H9 (cell line): ENCODE measurements around the gene ZNF358. TPM values are rescaled to one million over a fixed set of nuclear protein-coding genes. Genes with fewer than 3 reads are reported as not detected.

Source experiments
- DNase-seq: peaks from one replicate; pipeline ENCODE4 v3.0.0-alpha.2; 2017
- H2AFZ ChIP-seq: one replicate; pipeline ENCODE4 v1.6.1; 2013; ENCODE audit warnings: mild to moderate bottlenecking, low read length, control low read depth, moderate library complexity
- H2AK5ac ChIP-seq: 2 replicates; pipeline ENCODE4 v1.6.1; 2013; ENCODE audit warnings: low read length, control low read depth, mixed read lengths; ENCODE audit not compliant: insufficient read length
- H2BK120ac ChIP-seq: one replicate; pipeline ENCODE4 v1.6.1; 2013; ENCODE audit warnings: low read depth, mild to moderate bottlenecking, low read length, control low read depth, inconsistent platforms; ENCODE audit not compliant: poor library complexity, severe bottlenecking
- H2BK12ac ChIP-seq: 2 replicates; pipeline ENCODE4 v1.6.1; 2013; ENCODE audit warnings: low read length, control low read depth, mixed read lengths, low read depth; ENCODE audit not compliant: insufficient read length
- H2BK15ac ChIP-seq: 2 replicates; pipeline ENCODE4 v1.6.1; 2013; ENCODE audit warnings: low read depth, low read length, control low read depth
- H2BK20ac ChIP-seq: one replicate; pipeline ENCODE4 v1.6.1; 2013; ENCODE audit warnings: low read depth, mild to moderate bottlenecking, low read length, control low read depth, inconsistent platforms; ENCODE audit not compliant: poor library complexity, severe bottlenecking
- H2BK5ac ChIP-seq: 2 replicates; pipeline ENCODE4 v1.6.1; 2013; ENCODE audit warnings: low read length, control low read depth, mixed read lengths; ENCODE audit not compliant: insufficient read length
- H3K14ac ChIP-seq: 2 replicates; pipeline ENCODE4 v1.6.1; 2013; ENCODE audit warnings: low read length, control low read depth; ENCODE audit not compliant: insufficient read depth
- H3K18ac ChIP-seq: 2 replicates; pipeline ENCODE4 v1.6.1; 2013; ENCODE audit warnings: low read depth, mild to moderate bottlenecking, mixed read lengths, low read length, control low read depth; ENCODE audit not compliant: insufficient read length
- H3K23ac ChIP-seq: 2 replicates; pipeline ENCODE4 v1.6.1; 2013; ENCODE audit warnings: low read length, control low read depth, mixed read lengths, low read depth; ENCODE audit not compliant: insufficient read length
- H3K23me2 ChIP-seq: 2 replicates; pipeline ENCODE4 v1.6.1; 2013; ENCODE audit warnings: low read depth, mild to moderate bottlenecking, mixed read lengths, low read length, control low read depth; ENCODE audit not compliant: insufficient read length, poor library complexity, severe bottlenecking
- H3K27ac ChIP-seq: 2 replicates; pipeline ENCODE4 v1.5.1; 2013; ENCODE audit warnings: low read length, control low read depth, mixed read lengths, low read depth; ENCODE audit not compliant: insufficient read length
- H3K27me3 ChIP-seq: 2 replicates; pipeline ENCODE4 v1.6.1; 2013; ENCODE audit warnings: low read length, control low read depth, inconsistent platforms; ENCODE audit not compliant: insufficient read depth
- H3K4ac ChIP-seq: 2 replicates; pipeline ENCODE4 v1.6.1; 2013; ENCODE audit warnings: low read depth, mild to moderate bottlenecking, control low read depth, inconsistent platforms, low read length, moderate library complexity
- H3K4me1 ChIP-seq: 2 replicates; pipeline ENCODE4 v1.6.1; 2013; ENCODE audit warnings: low read length, control low read depth, inconsistent platforms; ENCODE audit not compliant: insufficient read depth
- H3K4me2 ChIP-seq: 2 replicates; pipeline ENCODE4 v1.6.1; 2013; ENCODE audit warnings: low read length, control low read depth, mixed read lengths; ENCODE audit not compliant: insufficient read length, insufficient read depth
- H3K56ac ChIP-seq: 2 replicates; pipeline ENCODE4 v1.6.1; 2013; ENCODE audit warnings: low read depth, mild to moderate bottlenecking, mixed read lengths, low read length, control low read depth; ENCODE audit not compliant: insufficient read length
- H3K79me1 ChIP-seq: 2 replicates; pipeline ENCODE4 v1.6.1; 2013; ENCODE audit warnings: low read depth, mild to moderate bottlenecking, moderate library complexity, low read length, control low read depth, inconsistent platforms; ENCODE audit not compliant: insufficient read depth, poor library complexity, severe bottlenecking
- H3K79me2 ChIP-seq: 2 replicates; pipeline ENCODE4 v1.6.1; 2013; ENCODE audit warnings: low read length, control low read depth, inconsistent platforms; ENCODE audit not compliant: insufficient read depth
- H3K9ac ChIP-seq: 2 replicates; pipeline ENCODE4 v1.6.1; 2013; ENCODE audit warnings: low read length, control low read depth, mixed read lengths; ENCODE audit not compliant: insufficient read length; ENCODE audit errors: extremely low read depth
- H3K9me3 ChIP-seq: one replicate; pipeline ENCODE4 v1.6.1; 2013; ENCODE audit warnings: low read depth, low read length, inconsistent platforms; ENCODE audit not compliant: control insufficient read depth
- H3T11ph ChIP-seq: one replicate; pipeline ENCODE4 v1.6.1; 2013; ENCODE audit warnings: mild to moderate bottlenecking, low read length, control low read depth, inconsistent platforms
- H4K20me1 ChIP-seq: one replicate; pipeline ENCODE4 v1.6.1; 2013; ENCODE audit not compliant: control insufficient read depth, insufficient read length, insufficient read depth
- H4K5ac ChIP-seq: 2 replicates; pipeline ENCODE4 v1.6.1; 2013; ENCODE audit warnings: low read depth, mild to moderate bottlenecking, mixed read lengths, low read length, control low read depth; ENCODE audit not compliant: insufficient read length
- H4K8ac ChIP-seq: replicated peaks from 2 replicates; pipeline ENCODE4 v1.6.1; 2013; ENCODE audit warnings: low read length, control low read depth, mixed read lengths, low read depth; ENCODE audit not compliant: insufficient read length
- H4K91ac ChIP-seq: 2 replicates; pipeline ENCODE4 v1.6.1; 2013; ENCODE audit warnings: low read depth, mild to moderate bottlenecking, moderate library complexity, mixed read lengths, low read length, control low read depth; ENCODE audit not compliant: insufficient read length
- H3K27ac Mint-ChIP-seq, 3 experiments: 2 replicates in 2 of 3; 3 replicates in 1 of 3; pipeline ENCODE4 v1.8.0; 2020 to 2021; ENCODE audit warnings: mixed read lengths in 3 of 3, mild to moderate bottlenecking in 1 of 3, moderate library complexity in 1 of 3
- H3K27me3 Mint-ChIP-seq: 2 replicates; pipeline ENCODE4 v1.8.0; 2021; ENCODE audit warnings: low read depth, mild to moderate bottlenecking, moderate library complexity, mixed read lengths
- H3K36me3 Mint-ChIP-seq, 3 experiments: 2 replicates in 2 of 3; 3 replicates in 1 of 3; pipeline ENCODE4 v1.8.0; 2020 to 2021; ENCODE audit warnings: low read depth in 3 of 3, mixed read lengths in 3 of 3; ENCODE audit not compliant: insufficient read depth in 1 of 3
- H3K4me1 Mint-ChIP-seq, 2 experiments: 2 replicates each; pipeline ENCODE4 v1.8.0; 2020; ENCODE audit warnings: mixed read lengths in 2 of 2
- H3K4me3 Mint-ChIP-seq, 2 experiments: 2 replicates in 1 of 2; 3 replicates in 1 of 2; pipeline ENCODE4 v1.8.0; 2020 to 2021; ENCODE audit warnings: mild to moderate bottlenecking in 2 of 2, mixed read lengths in 2 of 2, moderate library complexity in 1 of 2
- H3K9me3 Mint-ChIP-seq, 2 experiments: 2 replicates in 1 of 2; 3 replicates in 1 of 2; pipeline ENCODE4 v1.8.0; 2020; ENCODE audit warnings: mild to moderate bottlenecking in 2 of 2, mixed read lengths in 2 of 2, moderate library complexity in 1 of 2
- WGBS: extraction: QIAGEN DNeasy Blood & Tissue Kit; methylation state at CpG from one replicate; pipeline ENCODE4 v1.1.7; 2013; ENCODE audit warnings: missing lambda C conversion rate, low lambda C conversion rate, mixed read lengths; ENCODE audit not compliant: insufficient read length; ENCODE audit errors: extremely low coverage; 5-methylcytosine and 5-hydroxymethylcytosine counted together
- total RNA-seq: library from RNA; stranded (reverse); gene quantifications from 2 replicates; pipeline ENCODE4 v1.2.1, GENCODE V29; 2021
- TF ChIP-seq, protein P1 (sequence below): fragments of 200-600 bp; sonication (generic); conservative IDR thresholded peaks from 3 replicates; pipeline ENCODE4 v1.8.0; 2021; ENCODE audit warnings: antibody characterized with exemption, mild to moderate bottlenecking

ZNF358 gene
- total RNA-seq, 1 experiment from 2014 or later: 40.5 TPM

DNA sequence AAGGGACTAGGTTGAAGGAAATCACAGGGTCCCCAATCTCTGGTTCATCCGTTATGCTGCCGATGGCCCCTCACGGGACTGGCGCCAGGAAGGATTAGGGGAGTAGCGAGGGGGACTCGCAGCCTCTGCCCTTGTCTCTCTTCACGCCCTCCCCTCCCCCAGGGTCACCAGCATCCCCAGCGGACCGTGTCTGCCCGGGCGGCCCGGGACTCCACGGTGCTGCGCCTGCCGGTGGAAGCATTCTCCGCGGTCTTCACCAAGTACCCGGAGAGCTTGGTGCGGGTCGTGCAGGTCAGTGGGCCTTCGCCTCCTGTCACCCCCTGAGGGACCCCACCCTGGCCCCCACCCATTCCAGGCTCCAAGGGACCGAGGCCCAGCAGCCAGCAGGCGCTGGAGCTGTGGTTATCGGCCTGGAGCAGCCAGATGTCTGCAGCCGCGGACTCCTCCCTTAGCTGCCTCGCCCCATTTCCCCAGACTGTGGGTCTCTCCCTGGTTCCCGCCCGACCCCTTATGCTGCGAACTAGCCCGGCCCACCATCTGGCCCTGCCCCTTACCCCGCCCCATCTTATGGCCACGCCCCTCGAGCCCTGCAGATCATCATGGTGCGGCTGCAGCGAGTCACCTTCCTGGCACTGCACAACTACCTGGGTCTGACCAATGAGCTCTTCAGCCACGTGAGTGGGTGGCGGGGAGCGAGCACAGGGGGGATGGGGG, 25.0 kb downstream of the ZNF358 start:
- no peak overlapping the region; a peak in 1 of 5 replicates for H3K4me3 Mint-ChIP-seq
- Histone ChIP-seq H3K4ac (no peak overlapping the region), H3K79me1 (no peaks in the 10 kb centered on the region), H2AK5ac (no peak overlapping the region), H2BK12ac (no peak overlapping the region), H3K56ac (no peak overlapping the region), H3T11ph (no peak overlapping the region), H3K9ac (no peak overlapping the region), H3K18ac (no peak overlapping the region), H3K23ac (no peak overlapping the region), H2BK5ac (no peak overlapping the region), H3K27me3 (no peaks in the 10 kb centered on the region), H3K79me2 (no peaks in the 10 kb centered on the region), H3K4me1 (no peaks in the 10 kb centered on the region), H3K27ac (no peak overlapping the region), H2BK120ac (no peak overlapping the region), H4K91ac (no peak overlapping the region), H3K23me2 (no peaks in the 10 kb centered on the region), H3K4me2 (no peak overlapping the region), H3K14ac (no peak overlapping the region), H4K5ac (no peak overlapping the region), H2AFZ (no peak overlapping the region), H2BK20ac (no peak overlapping the region), H2BK15ac (no peak overlapping the region), H4K20me1 (peaks cover 2% of the 10 kb centered on the region), H4K8ac (no peak overlapping the region), H3K9me3 (no peaks in the 10 kb centered on the region)
- H3K36me3 Mint-ChIP-seq: peaks cover 12 to 42% (median 35%) of the 10 kb centered on the region in 3 experiments; a peak in 6 of 7 replicates
- H3K9me3 Mint-ChIP-seq: no peaks in the 10 kb centered on the region
- DNase-seq: peak; percentile 91
- no peak overlapping the region; a peak in 1 of 7 replicates for H3K27ac Mint-ChIP-seq
- no peaks in the 10 kb centered on the region for H3K27me3 Mint-ChIP-seq
- WGBS: no CpG with 5 or more reads among the region's 39 CpGs
- peaks cover 4 to 5% of the 10 kb centered on the region in 2 experiments for H3K4me1 Mint-ChIP-seq
- TF ChIP-seq, protein P1, sequence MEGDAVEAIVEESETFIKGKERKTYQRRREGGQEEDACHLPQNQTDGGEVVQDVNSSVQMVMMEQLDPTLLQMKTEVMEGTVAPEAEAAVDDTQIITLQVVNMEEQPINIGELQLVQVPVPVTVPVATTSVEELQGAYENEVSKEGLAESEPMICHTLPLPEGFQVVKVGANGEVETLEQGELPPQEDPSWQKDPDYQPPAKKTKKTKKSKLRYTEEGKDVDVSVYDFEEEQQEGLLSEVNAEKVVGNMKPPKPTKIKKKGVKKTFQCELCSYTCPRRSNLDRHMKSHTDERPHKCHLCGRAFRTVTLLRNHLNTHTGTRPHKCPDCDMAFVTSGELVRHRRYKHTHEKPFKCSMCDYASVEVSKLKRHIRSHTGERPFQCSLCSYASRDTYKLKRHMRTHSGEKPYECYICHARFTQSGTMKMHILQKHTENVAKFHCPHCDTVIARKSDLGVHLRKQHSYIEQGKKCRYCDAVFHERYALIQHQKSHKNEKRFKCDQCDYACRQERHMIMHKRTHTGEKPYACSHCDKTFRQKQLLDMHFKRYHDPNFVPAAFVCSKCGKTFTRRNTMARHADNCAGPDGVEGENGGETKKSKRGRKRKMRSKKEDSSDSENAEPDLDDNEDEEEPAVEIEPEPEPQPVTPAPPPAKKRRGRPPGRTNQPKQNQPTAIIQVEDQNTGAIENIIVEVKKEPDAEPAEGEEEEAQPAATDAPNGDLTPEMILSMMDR: no peak
